Mesenchymal stem cell (in vitro differentiated cells and primary cell): ENCODE data around the gene CADM1.
A peak's percentile ranks its signal among the peaks of the same experiment; 100 is the strongest.

Experiments
- DNase-seq: peaks from one replicate; pipeline ENCODE4 v3.0.0-alpha.2; 2013
- H2AFZ ChIP-seq: one replicate; pipeline ENCODE4 v1.6.1; 2013; ENCODE audit warnings: low read depth, mild to moderate bottlenecking, control low read depth, inconsistent platforms, low read length, moderate library complexity
- H2AK5ac ChIP-seq: 2 replicates; pipeline ENCODE4 v1.6.1; 2013; ENCODE audit warnings: low read length, moderate library complexity, mild to moderate bottlenecking, inconsistent platforms; ENCODE audit not compliant: severe bottlenecking
- H2BK120ac ChIP-seq: one replicate; pipeline ENCODE4 v1.6.1; 2013; ENCODE audit warnings: low read depth, mild to moderate bottlenecking, inconsistent platforms, low read length, moderate library complexity
- H2BK12ac ChIP-seq, 2 experiments: one replicate each; pipeline ENCODE4 v1.6.1; 2013; ENCODE audit warnings: inconsistent platforms in 2 of 2, low read length in 2 of 2, mild to moderate bottlenecking in 2 of 2, moderate library complexity in 2 of 2, control low read depth in 1 of 2
- H2BK15ac ChIP-seq: one replicate; pipeline ENCODE4 v1.6.1; 2013; ENCODE audit warnings: mild to moderate bottlenecking, low read depth, inconsistent platforms; ENCODE audit not compliant: poor library complexity, severe bottlenecking
- H2BK5ac ChIP-seq: 2 replicates; pipeline ENCODE4 v1.6.1; 2013; ENCODE audit warnings: low read depth, mild to moderate bottlenecking, low read length, control low read depth, inconsistent platforms; ENCODE audit not compliant: poor library complexity, severe bottlenecking
- H3K14ac ChIP-seq, 2 experiments: one replicate each; pipeline ENCODE4 v1.6.1; 2013; ENCODE audit warnings: inconsistent platforms in 2 of 2, low read length in 2 of 2, control low read depth in 1 of 2, mild to moderate bottlenecking in 1 of 2, moderate library complexity in 1 of 2
- H3K18ac ChIP-seq, 2 experiments: one replicate each; pipeline ENCODE4 v1.6.1; 2013; ENCODE audit warnings: inconsistent platforms in 2 of 2, low read length in 2 of 2, control low read depth in 1 of 2, low read depth in 1 of 2, mild to moderate bottlenecking in 1 of 2
- H3K23ac ChIP-seq, 2 experiments: one replicate each; pipeline ENCODE4 v1.6.1; 2013; ENCODE audit warnings: inconsistent platforms in 2 of 2, low read length in 2 of 2, mild to moderate bottlenecking in 2 of 2, moderate library complexity in 2 of 2, control low read depth in 1 of 2
- H3K27ac ChIP-seq: 2 replicates; pipeline ENCODE4 v1.5.1; 2013; ENCODE audit warnings: mild to moderate bottlenecking, moderate library complexity, low read length, control low read depth, inconsistent platforms; ENCODE audit not compliant: poor library complexity, severe bottlenecking
- H3K27me3 ChIP-seq, 2 experiments: 2 replicates each; pipeline versions ENCODE4 v1.6.1 to v1.7.0; 2013; ENCODE audit warnings: low read length in 2 of 2, mild to moderate bottlenecking in 2 of 2, moderate library complexity in 2 of 2, control low read depth in 1 of 2, inconsistent platforms in 1 of 2; ENCODE audit not compliant: control insufficient read depth in 1 of 2, insufficient read depth in 1 of 2
- H3K36me3 ChIP-seq, 2 experiments: 2 replicates each; pipeline versions ENCODE4 v1.6.1 to v1.7.0; 2013; ENCODE audit warnings: low read length in 2 of 2, control low read depth in 1 of 2, inconsistent platforms in 1 of 2, low read depth in 1 of 2, mild to moderate bottlenecking in 1 of 2; ENCODE audit not compliant: insufficient read depth in 2 of 2, control insufficient read depth in 1 of 2
- H3K4ac ChIP-seq, 2 experiments: one replicate each; pipeline ENCODE4 v1.6.1; 2013; ENCODE audit warnings: inconsistent platforms in 2 of 2, low read length in 2 of 2, mild to moderate bottlenecking in 2 of 2, moderate library complexity in 2 of 2, control low read depth in 1 of 2, low read depth in 1 of 2
- H3K4me1 ChIP-seq: 2 replicates; pipeline ENCODE4 v1.6.1; 2013; ENCODE audit warnings: low read depth, low read length, control low read depth; ENCODE audit not compliant: control insufficient read depth, insufficient read depth
- H3K4me2 ChIP-seq: 2 replicates; pipeline ENCODE4 v1.6.1; 2013; ENCODE audit warnings: low read length, mild to moderate bottlenecking, inconsistent platforms; ENCODE audit not compliant: poor library complexity, severe bottlenecking
- H3K4me3 ChIP-seq, 2 experiments: 2 replicates each; pipeline versions ENCODE4 v1.5.1 to v1.7.0; 2013; ENCODE audit warnings: low read length in 2 of 2, mild to moderate bottlenecking in 2 of 2, control low read depth in 1 of 2, low read depth in 1 of 2; ENCODE audit not compliant: insufficient read depth in 1 of 2
- H3K79me1 ChIP-seq: replicated peaks from 2 replicates; pipeline ENCODE4 v1.6.1; 2013; ENCODE audit warnings: mild to moderate bottlenecking, control low read depth, low read length, inconsistent platforms; ENCODE audit not compliant: poor library complexity, severe bottlenecking
- H3K9ac ChIP-seq: 2 replicates; pipeline ENCODE4 v1.7.0; 2013; ENCODE audit warnings: mild to moderate bottlenecking, low read length, moderate library complexity
- H3K9me3 ChIP-seq: 2 replicates; pipeline ENCODE4 v1.7.0; 2013; ENCODE audit warnings: mild to moderate bottlenecking, low read length; ENCODE audit not compliant: control insufficient read depth
- H4K8ac ChIP-seq: one replicate; pipeline ENCODE4 v1.6.1; 2013; ENCODE audit warnings: inconsistent platforms, mild to moderate bottlenecking, low read length, moderate library complexity
- H4K91ac ChIP-seq: one replicate; pipeline ENCODE4 v1.6.1; 2013; ENCODE audit warnings: mild to moderate bottlenecking, low read length, inconsistent platforms
- WGBS: methylation state at CpG from one replicate; pipeline ENCODE4 v1.1.7; 2013; ENCODE audit warnings: mixed read lengths; 5-methylcytosine and 5-hydroxymethylcytosine counted together

CADM1 gene

GRCh38 chr11:115418626-115419025 lies 85.6 kb downstream of the CADM1 start:
- no peaks in the 10 kb centered on the region for H3K9me3 ChIP-seq
- no peaks in the 10 kb centered on the region for H3K27me3 ChIP-seq
- no peak overlapping the region for H3K14ac ChIP-seq
- H4K91ac ChIP-seq = no peak overlapping the region
- H2BK5ac ChIP-seq = no peak overlapping the region
- H2AFZ ChIP-seq = no peak overlapping the region
- H3K79me1 ChIP-seq = peaks cover 22% of the 10 kb centered on the region
- no peak overlapping the region for H4K8ac ChIP-seq
- H2BK120ac ChIP-seq = no peak overlapping the region
- no peak overlapping the region for H3K23ac ChIP-seq
- H3K27ac ChIP-seq = no peak overlapping the region
- H2BK15ac ChIP-seq = no peak overlapping the region
- no peaks in the 10 kb centered on the region for H3K36me3 ChIP-seq
- no peak overlapping the region for H2BK12ac ChIP-seq
- no peak overlapping the region for H3K9ac ChIP-seq
- H3K4me1 ChIP-seq = peaks cover 3% of the 10 kb centered on the region
- no CpG with 5 or more reads among the region's 1 CpG for WGBS
- no peak overlapping the region for H3K4me2 ChIP-seq
- H3K4me3 ChIP-seq = no peak overlapping the region
- no peak overlapping the region for H2AK5ac ChIP-seq
- no peak overlapping the region for H3K4ac ChIP-seq
- DNase-seq = no peak
- no peak overlapping the region for H3K18ac ChIP-seq

GRCh38 chr11:115418081-115418480 lies 86.1 kb downstream of the CADM1 start:
- Histone ChIP-seq H3K4me3 (no peak overlapping the region), H4K8ac (no peak overlapping the region), H3K9me3 (no peaks in the 10 kb centered on the region), H2AFZ (no peak overlapping the region), H2BK15ac (no peak overlapping the region), H3K18ac (no peak overlapping the region), H3K36me3 (no peaks in the 10 kb centered on the region), H2AK5ac (no peak overlapping the region), H3K9ac (no peak overlapping the region), H3K27me3 (no peaks in the 10 kb centered on the region), H3K4me2 (no peak overlapping the region), H3K27ac (no peak overlapping the region), H3K23ac (no peak overlapping the region), H3K79me1 (peaks cover 23% of the 10 kb centered on the region), H4K91ac (no peak overlapping the region), H3K14ac (no peak overlapping the region), H2BK120ac (no peak overlapping the region), H2BK5ac (no peak overlapping the region), H3K4me1 (peaks cover 3% of the 10 kb centered on the region), H2BK12ac (no peak overlapping the region), H3K4ac (no peak overlapping the region)
- WGBS = no CpG with 5 or more reads among the region's 4 CpGs
- DNase-seq = no peak

GRCh38 chr11:115411120-115411519 lies 93.1 kb downstream of the CADM1 start:
- H2BK15ac ChIP-seq = no peak overlapping the region
- no peak overlapping the region for H2AK5ac ChIP-seq
- H3K79me1 ChIP-seq = peaks cover 20% of the 10 kb centered on the region
- no peaks in the 10 kb centered on the region for H3K36me3 ChIP-seq
- no peak overlapping the region for H3K4me2 ChIP-seq
- H2BK12ac ChIP-seq = no peak overlapping the region
- DNase-seq = no peak
- no peak overlapping the region for H3K4ac ChIP-seq
- no peak overlapping the region for H3K4me3 ChIP-seq
- no peak overlapping the region for H3K27ac ChIP-seq
- no peak overlapping the region for H2AFZ ChIP-seq
- H3K9me3 ChIP-seq = no peaks in the 10 kb centered on the region
- peaks cover 1% of the 10 kb centered on the region for H3K4me1 ChIP-seq
- H3K18ac ChIP-seq = no peak overlapping the region
- no peak overlapping the region for H2BK120ac ChIP-seq
- 100% methylated on average over 1 of the region's 1 CpG for WGBS
- H3K27me3 ChIP-seq = no peaks in the 10 kb centered on the region
- no peak overlapping the region for H3K9ac ChIP-seq
- H3K23ac ChIP-seq = no peak overlapping the region
- no peak overlapping the region for H4K91ac ChIP-seq
- H4K8ac ChIP-seq = no peak overlapping the region
- no peak overlapping the region for H2BK5ac ChIP-seq
- H3K14ac ChIP-seq = no peak overlapping the region

GRCh38 chr11:115409691-115410220 lies 94.5 kb downstream of the CADM1 start:
- Histone ChIP-seq H3K4ac (no peak overlapping the region), H3K18ac (no peak overlapping the region), H3K14ac (no peak overlapping the region), H2AK5ac (no peak overlapping the region), H4K8ac (no peak overlapping the region), H2AFZ (no peak overlapping the region), H2BK120ac (no peak overlapping the region), H3K4me3 (no peak overlapping the region), H2BK15ac (no peak overlapping the region), H2BK12ac (no peak overlapping the region), H3K4me1 (peaks cover 1% of the 10 kb centered on the region), H3K9ac (no peak overlapping the region), H4K91ac (no peak overlapping the region), H3K4me2 (no peak overlapping the region), H3K23ac (no peak overlapping the region), H3K27me3 (no peaks in the 10 kb centered on the region), H2BK5ac (no peak overlapping the region), H3K27ac (no peak overlapping the region), H3K9me3 (no peaks in the 10 kb centered on the region), H3K79me1 (peaks cover 20% of the 10 kb centered on the region), H3K36me3 (no peaks in the 10 kb centered on the region)
- 12% methylated on average over 4 of the region's 4 CpGs for WGBS
- peak; percentile 53 for DNase-seq
